ENCODE data around the gene KBTBD13.
"Not testable (repeated sequence)": the region's sequence is repeated elsewhere in the genome, so short reads cannot be mapped to it uniquely, and the experiment has no call there.

Gene KBTBD13

DNA sequence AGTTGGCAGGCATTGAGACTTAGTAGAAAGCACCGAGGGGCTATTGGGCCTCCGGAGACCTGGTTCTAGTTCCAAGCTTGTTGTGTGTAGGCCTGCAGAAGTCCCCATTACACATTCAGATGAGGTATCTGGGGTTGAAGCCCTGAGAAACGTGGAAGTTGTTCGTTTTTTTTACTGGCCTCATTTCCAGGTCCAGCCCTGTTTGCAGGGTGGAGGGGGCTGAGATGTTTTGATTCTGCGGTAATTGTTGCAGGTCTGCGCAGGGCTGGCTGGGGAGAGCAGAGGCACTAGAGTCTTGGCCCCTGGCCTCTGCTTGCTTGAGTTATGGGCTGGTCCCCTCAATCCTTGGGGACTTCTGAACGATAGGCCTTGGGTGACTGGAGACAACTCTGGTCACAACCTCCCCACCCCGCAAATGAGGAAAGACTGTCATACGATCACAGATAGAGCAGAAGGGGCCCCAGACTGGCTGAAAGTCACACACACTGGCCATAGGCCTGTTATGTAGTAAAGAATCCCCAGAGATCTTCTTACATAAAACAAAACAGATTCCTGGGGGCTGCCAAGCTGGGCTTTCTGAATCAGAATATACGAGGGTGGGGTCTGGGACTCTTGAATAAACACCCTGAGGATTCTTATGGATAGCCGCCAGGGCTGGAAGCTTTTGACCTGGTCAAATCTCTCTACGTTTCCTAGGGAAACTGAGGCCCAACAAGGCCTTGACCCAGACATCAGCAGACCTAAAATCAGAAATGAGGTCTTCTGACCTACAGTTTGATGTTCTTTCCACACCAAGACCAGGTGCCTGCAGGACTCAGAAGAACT lies 15.6 kb downstream of the KBTBD13 start:
- DNase-seq, result no peak

DNA sequence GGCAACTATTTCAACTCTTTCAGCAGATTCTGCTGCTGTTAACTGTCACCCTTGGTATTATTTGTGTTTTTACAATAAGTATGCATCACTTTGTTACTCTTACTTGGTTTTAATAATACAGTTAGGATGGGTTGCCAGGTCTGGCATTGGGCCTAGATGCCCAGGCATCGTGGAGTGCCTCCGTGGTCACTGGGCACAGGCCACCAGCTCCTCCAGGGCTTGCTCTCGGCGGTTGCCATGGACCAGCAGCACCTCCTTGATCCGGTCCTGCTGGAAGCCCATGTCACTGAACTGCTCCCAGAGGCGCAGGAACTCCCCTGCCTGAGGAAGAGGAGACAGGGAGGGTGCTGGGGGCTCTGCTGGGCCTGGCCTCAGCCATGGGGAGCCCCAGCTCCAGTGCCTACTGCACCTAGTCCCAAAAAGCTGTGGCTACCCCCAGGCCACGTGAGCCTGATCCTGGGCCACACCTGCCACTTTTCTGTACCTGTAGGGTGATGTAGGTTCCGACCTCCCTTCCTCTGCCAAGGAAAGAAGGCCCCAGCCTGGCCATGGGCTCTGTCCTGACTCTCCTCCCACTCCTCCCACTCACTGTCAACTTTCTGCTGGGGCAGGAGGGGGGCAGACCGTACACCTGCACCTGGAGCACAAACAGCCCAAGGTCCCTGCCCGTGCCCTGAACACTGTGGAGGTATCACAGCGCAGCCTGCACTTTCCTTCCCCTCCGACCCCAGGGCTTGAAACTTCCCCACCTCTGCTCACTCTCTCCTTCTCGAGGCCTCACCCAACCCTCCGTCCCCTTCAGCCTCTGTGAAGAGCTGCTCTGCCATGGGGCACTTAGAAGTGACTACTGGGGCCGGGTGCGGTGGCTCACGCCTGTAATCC lies 16.6 kb downstream of the KBTBD13 start:
- DNase-seq, result no peak

DNA sequence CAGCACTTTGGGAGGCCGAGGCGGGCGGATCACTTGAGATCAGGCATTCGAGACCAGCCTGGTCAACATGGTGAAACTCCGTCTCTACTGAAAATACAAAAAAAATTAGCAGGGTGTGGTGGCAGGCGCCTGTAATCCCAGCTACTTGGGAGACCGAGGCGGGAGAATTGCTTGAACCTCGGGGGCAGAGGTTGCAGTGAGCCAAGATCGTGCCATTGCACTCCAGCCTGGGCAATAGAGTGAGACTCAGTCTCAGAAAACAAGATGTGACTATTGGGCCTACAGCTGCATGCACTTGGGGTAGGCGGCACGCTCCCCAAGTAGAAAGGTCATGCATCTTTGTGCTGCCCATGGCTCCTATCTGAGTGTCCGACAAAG lies 17.2 kb downstream of the KBTBD13 start:
- DNase-seq, result not testable (repeated sequence)

DNA sequence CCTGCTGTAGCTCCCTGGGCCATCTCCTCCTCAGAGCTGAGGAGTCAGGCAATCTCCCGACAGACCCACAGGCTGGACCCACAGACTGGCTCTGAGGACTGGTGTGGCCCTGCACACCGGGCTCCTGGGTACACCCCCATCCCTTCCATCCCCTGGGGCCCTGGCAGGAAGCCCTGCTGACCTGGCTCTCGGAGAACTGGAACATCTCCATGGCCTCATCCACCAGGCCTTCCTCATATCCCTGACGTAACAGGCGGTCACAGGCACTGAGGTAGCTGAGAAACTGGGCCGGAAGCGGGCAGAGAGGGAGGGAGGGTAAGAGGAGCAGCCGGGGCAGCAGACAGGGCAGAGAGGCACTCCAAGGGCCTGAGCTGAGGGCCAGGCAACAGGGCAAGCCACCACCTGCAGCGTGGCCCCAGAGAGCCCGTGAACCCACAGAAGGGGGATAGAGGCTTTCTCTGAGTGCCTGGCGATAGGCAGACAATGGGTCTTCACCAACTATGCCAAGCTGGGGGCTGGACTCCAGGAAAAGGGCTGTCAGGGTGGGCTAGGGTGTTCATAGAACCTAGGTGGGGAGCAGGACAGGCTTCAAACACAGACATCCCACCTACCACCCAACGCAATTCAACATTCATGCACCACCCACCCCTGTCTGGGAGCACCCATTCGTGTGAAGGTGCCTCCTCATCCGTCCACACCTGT lies 17.9 kb downstream of the KBTBD13 start:
- DNase-seq, result no peak

DNA sequence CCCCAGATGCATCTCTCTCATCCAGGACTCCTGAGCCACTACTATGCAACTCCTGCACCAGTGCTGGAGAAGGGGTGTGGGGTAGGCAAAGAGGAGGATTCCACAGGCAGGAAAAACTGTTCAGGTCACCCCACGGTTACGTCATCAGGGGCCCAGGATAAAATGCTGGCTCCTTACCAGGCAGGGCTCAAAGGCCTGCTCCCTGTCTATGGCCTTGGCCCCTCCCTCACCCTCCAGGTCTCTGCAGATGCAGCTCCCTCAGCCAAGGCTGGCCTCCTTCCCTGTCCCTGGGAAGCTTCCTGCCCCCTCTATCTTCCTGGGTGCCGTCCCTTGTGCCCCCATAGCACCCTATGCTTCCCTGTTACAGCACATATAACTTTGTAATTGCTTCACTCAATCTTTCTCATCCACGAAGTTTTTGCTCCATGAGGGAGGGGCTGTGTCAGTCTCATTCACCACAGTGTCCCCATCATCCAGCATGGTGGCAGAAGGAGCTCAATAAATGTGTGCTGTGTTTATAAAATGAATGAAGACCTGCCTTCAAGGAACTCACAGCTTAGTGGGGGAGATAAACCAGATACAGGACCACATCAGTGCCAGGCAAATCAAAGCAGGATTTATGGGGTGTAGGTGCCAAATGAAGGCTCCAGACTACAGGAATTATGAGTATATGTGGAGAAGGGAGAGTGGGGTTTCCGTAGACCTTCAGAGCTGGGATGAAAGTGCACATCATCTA lies 18.6 kb downstream of the KBTBD13 start:
- DNase-seq, result no peak

DNA sequence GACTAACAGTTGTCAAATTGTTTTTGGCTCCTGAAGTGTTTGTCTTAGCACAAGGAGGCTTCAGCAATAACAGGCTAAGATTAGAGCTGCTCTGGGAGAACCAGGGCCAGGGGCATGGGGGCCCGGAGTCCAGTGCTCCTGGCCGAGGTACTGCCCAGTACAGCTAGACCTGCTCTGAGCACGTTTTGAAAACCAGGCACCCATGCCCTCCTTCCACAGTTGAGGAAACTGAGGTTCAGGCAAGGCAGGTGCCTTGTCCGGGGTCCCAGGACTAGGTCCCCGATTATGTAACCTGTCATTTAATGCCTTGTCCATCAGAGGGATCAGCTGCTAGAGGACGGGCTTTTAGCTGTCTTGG lies 19.2 kb downstream of the KBTBD13 start:
- no peak for DNase-seq

DNA sequence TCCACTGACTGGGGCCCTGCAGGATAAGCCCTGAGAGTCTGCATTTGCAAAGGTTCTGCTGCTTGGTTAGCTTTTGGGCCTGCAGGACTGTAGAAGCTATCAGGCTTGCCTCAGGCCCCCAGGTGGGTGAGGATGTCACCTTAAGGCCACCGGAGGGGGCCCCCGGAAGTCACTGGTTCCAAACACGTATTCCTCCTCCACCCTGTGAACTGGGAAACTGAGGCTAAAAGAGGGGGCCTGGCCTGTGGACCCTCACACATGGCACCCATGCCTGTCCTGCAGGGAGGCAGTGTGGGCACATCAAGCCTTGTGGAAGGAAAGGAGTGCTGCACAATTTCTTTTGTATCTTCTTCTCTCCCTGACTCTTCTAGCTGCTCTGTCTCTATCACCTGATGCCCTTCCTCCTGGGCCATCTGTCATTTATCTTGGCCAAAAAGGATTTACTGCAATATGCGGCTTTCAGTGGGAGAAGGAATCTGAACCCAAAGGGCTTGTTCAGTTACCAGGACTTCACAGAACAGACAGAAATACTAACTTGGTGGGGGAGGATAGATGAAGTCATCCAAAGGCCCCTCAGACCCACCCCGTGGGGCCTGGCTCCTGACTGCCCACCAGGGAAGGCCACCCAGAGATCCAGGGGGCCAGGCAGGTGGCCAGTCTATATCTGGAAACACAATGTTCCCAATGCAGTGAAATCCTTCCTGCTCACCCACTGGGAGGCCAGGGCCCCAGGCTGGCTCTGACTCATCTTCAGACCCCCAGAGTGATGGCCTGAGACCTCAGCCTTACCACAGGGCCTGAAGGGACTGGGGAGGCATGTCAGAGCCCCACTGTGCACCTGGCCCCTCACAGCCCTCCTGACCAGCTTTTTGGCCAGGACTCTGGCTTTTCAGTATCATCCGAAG lies 20.2 kb downstream of the KBTBD13 start:
- no peak for DNase-seq

DNA sequence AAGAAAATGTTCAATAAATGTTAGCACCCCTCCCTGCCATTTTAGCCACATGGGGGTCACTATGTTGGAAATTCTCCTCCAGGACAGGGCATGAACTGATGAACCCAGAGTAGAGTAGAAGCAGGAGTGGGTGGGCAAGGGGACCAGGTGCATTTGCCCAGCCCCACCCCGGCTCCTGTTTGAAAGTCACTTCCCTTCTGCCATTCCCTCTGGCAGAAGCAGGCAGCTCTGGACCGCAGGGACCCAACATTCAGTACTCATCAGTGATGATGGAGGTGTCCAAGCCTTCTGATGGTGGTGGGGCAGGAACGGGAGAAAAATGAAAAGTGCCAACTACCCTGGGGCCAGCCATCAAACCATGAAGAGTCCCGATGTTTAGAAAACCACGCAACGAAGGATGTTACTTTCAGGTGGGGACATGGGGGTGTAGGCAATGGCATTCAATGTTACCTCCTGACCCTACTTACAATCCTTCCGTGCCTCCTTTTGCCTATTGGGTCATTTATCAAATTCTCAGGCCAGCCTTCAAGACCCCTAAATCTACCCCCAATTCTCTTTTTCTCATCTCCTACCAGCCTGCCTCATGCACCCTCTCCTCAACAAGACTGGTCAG lies 21.2 kb downstream of the KBTBD13 start:
- no peak for DNase-seq

DNA sequence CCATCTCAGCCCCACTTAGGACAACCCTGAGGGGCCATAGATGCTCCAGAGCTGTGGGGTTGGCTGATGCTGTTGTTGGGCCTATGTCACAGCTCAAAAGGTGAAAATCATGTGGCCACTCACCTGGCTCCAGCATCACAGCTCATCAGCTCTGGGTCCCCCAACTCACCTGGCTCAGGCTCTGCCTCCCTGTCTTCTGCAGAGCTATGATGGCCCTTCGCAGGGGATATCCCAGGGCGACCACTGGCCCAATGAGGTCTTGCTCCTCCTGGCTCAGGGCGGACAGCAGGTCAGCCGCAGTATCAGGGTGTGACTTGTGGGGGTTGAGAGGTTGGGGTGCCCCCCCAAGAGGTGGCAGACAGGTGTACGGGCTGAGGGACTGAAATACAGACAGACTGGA lies 22.8 kb downstream of the KBTBD13 start:
- no peak for DNase-seq

DNA sequence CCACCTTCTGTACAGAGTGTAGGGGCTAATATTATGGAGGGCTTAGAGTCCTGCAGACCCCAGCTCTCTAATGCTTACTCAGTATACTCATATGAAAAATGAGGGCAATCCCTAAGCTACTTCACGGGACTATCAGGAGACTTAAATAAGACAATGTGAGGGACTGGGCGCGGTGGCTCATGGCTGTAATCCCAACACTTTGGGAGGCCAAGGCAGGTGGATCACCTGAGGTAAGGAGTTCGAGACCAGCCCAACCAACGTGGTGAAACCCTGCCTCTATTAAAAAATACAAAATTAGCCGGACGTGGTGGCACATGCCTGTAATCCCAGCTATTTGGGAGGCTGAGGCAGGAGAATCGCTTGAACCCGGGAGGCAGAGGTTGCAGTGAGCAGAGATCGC lies 23.3 kb downstream of the KBTBD13 start:
- not testable (repeated sequence) for DNase-seq

DNA sequence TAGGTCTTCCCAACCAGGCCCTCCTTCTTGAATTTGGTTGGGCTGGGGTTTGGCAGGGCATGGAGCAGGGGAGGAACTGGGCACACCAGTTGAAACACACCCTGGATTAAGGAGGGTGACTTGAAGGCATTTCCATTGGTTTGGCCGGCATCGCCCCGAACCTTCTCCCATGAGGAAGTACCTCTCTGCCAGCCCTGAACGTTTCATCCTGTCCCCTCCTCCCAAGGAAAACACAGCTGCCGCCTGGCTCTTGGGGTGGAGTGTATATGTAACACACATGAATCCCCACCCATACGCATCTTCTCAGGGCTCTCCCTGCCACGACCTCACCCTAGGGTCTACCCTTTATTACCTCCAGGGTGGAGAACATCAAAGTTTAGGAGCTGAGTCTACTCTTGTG lies 23.9 kb downstream of the KBTBD13 start:
- no peak for DNase-seq

DNA sequence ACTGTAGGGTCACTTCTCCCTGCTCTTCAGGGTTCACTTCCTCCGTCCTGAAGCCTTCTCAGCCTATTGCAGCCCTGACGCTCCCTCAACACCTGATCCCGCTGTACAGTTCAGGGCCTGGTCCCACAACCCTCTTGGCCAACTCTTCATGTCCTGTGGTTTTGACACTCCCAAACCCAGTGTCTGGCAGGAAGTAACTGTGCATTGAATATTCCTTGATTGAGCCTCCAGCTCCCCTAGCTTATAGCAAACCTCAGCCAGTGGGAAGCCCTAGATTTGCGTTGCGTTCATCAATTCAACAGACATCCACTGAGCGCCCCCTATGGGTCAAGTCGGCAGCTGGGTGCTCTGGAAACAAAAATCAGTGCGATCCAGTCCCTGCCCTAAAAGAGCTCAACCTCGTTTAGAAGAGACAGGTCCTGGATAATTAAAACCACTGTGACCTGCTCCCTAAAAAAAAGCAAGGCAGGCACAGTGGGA lies 24.9 kb downstream of the KBTBD13 start:
- peak; percentile 100 for DNase-seq

DNA sequence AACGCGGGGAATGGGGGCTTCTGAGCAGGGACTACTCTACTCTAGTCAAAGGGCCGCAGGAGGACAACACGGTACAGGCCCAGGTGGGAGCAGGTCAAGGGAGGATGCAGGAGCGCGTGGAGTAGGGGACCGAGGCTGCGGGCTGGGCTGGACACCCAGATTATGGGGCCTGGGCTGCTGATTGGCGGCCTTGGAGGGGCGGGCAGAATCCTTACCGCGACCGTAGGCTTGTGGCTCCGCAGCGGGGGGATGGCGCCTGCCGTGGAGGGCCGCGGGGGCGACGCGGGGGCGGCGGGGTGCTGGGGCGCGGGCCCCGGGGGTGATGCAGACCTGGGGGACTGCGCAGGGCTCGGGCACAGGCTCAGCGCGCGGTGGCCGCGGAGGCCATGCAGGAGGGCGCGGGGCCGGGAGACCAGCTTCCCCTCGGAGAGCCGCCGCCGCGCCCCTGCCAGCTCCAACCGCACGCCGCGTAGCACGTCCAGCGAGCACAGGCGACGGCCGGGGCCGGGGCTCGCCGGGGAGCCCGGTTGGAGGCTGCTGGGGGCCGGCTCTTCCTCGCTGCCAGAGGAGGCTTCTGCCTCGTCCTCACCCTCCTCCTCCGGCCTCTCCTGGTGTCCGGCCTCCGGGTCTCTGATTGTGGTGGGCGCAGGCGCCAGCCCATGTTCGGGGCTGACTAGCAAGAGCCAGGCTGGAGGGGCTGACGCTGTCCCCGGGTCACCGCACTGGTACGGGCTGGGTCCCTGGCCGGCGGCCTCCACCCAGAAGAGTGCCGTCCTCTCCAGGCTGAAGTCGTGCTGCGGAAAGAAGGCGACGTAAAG lies 25.6 kb downstream of the KBTBD13 start:
- DNase-seq, result no peak

DNA sequence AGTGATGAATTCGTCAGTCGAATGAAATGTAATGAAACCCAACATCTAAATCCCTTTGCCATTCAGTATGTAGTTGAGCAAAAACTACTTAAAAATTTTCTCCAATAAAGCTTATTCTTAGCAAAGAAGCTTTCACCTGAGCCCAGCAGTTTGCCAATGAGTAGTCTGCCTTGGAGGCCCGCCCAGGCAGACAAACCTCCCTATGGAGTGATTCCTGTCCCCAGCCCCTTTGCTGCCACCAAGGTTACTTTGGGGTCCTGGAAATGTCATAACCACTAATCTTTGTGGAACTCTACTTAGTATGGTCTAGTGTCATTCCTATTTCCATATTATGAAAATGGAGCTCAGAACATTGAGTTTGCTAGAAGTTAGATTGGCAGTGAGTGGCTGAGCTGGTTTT lies 26.4 kb downstream of the KBTBD13 start:
- no peak for DNase-seq

DNA sequence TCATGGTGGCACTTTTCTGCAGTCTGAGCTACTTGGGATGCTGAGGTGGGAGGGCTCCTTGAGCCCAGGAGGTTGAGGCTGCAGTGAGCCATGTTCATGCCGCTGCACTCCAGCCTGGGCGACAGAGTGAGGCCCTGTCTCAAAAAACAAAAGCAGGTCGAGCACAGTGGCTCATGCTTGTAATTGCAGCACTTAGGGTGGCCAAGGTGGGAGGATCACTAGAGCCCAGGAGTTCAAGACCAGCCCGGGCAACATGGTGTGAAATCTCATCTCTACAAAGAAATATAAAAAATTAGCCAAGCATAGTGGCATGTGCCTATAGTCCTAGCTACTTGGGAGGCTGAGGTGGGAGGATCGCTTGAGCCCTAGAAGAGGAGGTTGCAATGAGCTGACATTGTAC lies 28.5 kb downstream of the KBTBD13 start:
- no peak for DNase-seq

DNA sequence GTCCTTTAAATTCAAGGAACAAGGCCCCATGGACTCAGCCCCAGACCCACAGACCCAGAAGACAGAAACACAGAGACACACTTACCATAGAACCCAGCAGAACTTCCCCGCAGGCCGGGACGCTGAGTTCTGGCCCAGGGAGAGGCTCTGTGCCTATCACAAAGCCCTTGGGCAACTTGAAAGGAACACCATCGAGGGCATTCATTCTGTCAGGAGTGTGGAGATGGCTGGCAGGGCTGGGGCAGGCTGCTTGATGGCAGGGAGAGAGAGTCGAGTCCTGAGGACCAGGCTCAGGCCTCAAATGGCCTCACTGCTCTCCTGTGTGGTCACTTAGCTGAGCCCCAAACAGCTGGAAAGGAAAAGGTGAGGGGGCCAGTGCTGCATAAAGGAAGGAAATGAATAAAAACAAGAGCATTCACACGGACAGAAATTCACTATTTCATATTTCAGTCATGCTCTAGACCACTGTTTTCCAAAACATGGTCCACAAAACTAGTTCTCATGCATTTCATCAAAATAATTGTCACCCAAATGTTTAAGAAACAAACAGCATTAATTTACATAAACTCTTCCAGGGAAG lies 29.6 kb downstream of the KBTBD13 start:
- DNase-seq, result no peak

DNA sequence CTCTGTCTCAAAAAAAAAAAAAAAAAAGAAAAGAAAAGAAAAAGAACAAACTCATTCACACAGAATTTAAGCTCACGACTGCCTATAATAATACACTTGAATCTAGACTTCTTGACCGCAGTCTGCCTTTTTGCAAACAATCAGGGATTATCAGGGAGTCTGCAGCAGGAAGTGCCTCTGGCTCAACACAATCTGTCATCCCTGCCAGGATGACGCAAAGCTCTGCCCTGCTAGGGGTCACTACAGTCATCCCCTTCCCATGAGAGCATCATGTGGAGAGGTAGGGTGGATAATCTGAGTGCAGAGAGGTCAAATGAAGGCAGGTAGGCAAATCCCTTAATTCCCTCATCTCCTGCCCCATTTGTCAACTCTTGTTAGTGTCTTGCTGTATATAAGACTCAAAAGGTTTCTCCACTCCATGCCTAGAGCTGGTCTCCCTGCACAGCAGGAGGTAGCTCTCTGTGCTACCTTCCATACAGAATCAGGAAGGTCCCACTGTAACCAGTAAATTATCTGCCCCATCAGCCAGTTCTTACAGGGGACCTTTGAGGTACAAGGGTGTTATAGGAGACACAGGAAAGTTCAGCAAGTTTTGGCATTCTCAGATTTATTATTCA lies 34.2 kb downstream of the KBTBD13 start:
- no peak for DNase-seq

DNA sequence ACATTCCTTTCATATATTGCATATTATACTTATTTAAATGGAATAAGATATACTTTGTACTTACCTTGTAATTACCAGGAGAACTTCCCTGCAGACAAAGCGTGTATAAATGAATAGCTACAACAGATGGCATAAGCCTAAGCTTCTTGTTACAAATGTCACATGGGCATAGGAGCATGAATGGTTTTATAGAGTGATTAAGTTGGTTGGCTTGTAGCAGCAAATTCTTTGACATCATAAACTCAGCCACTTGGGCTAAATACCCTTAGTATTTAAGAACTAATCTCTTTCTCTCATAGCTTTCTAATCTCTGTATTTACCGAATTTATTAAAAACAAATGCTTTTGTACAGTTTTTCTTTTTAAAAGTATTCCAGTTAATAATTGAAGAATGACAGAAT lies 38.5 kb downstream of the KBTBD13 start, which contains the start of gene UBAP1L:
UBAP1L (minus strand) TSS at position 115 of the 400 bp plus-strand sequence. CDS start 8,985 bp downstream, outside the sequence.
- DNase-seq, result no peak

DNA sequence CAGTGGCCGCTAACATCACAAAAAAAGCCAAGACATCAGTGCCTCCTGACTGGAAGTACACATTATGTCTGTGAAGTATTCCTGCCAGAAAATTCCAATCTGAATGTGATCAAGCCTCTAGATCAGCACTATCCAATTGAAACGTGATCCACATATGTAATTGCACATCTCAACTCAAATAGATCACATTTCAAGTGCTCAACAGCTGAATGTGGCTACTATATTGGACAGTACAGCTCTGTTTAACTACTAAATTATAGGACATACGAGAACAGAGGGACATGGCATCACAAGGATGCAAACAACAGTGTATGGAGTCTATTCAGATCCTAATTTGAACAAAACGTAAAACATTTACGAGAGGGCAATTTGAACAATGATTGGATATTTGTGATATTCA lies 39.0 kb downstream of the KBTBD13 start:
- no peak for DNase-seq

All from MV-4-11 (cell line).